ENCODE measurements around the gene SKAP1. TPM values are rescaled to one million over a fixed set of nuclear protein-coding genes. Genes with fewer than 3 reads are reported as not detected.
"Not testable (repeated sequence)": the region's sequence is repeated elsewhere in the genome, so short reads cannot be mapped to it uniquely, and the experiment has no call there.

The SKAP1 gene
- total RNA-seq, 6 donors from 2014 or later = 1.9 to 5.3 (median 3.9) TPM

DNA sequence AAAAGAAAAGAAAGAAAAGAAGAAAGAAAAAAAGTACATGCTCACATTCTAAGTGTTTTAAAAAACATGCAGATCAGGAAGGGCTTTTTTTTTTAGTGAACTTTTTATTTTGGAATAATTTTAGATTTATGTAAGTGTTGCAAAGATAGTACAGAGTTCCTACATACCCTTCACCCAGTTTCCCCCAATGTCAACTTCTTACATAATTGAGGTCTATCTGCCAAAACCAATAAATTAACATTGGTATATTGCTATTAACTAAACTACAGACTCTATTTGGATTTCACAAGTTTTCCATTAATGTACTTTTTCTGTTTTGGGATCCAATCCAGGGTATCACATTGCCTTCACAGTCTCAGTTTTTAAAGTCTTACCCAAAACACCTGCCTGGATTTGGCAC lies 81.7 kb downstream of the SKAP1 start:
- H3K9me3 ChIP-seq = no peaks in the 10 kb centered on the region
- DNase-seq = no peak
- no peak overlapping the region for H3K27ac ChIP-seq
- TF ChIP-seq, protein P1, sequence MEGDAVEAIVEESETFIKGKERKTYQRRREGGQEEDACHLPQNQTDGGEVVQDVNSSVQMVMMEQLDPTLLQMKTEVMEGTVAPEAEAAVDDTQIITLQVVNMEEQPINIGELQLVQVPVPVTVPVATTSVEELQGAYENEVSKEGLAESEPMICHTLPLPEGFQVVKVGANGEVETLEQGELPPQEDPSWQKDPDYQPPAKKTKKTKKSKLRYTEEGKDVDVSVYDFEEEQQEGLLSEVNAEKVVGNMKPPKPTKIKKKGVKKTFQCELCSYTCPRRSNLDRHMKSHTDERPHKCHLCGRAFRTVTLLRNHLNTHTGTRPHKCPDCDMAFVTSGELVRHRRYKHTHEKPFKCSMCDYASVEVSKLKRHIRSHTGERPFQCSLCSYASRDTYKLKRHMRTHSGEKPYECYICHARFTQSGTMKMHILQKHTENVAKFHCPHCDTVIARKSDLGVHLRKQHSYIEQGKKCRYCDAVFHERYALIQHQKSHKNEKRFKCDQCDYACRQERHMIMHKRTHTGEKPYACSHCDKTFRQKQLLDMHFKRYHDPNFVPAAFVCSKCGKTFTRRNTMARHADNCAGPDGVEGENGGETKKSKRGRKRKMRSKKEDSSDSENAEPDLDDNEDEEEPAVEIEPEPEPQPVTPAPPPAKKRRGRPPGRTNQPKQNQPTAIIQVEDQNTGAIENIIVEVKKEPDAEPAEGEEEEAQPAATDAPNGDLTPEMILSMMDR (IDR thresholded peaks at IDR 0.05) = no peak
- no peak for TF ChIP-seq POLR2AphosphoS5 (IDR thresholded peaks at IDR 0.05)
- TF ChIP-seq EP300 (IDR thresholded peaks at IDR 0.05) = no peak
- TF ChIP-seq POLR2A (IDR thresholded peaks at IDR 0.05) = no peak
- no peaks in the 10 kb centered on the region for H3K36me3 ChIP-seq
- no peaks in the 10 kb centered on the region for H3K4me1 ChIP-seq
- H3K4me3 ChIP-seq = no peak overlapping the region
- no peak for ATAC-seq (ENCODE audit: low FRiP score in 2 of 2)
- H3K27me3 ChIP-seq = no peaks in the 10 kb centered on the region

DNA sequence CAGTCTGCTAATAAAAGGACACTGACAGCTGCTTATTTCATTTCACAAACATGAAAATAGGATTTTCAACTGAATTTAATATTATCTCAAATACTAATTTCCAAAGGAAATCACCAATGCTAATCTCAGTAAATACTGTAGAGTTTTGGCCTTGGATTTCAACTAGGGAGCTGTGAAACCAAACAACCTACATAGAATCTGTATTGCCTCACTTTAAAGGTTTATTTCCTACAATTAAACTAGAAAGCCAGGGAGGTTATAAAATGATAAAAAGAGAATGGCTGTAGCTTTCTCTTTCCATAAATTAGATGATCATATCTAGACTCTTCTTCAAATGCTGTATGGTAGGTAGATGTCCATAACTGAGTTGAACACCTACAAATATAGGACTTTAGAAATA lies 82.8 kb downstream of the SKAP1 start:
- H3K27ac ChIP-seq = no peak overlapping the region
- TF ChIP-seq POLR2AphosphoS5 (IDR thresholded peaks at IDR 0.05) (no peak), EP300 (IDR thresholded peaks at IDR 0.05) (no peak), POLR2A (IDR thresholded peaks at IDR 0.05) (no peak)
- TF ChIP-seq, protein P1 (IDR thresholded peaks at IDR 0.05) = no peak
- no peaks in the 10 kb centered on the region for H3K36me3 ChIP-seq
- no peaks in the 10 kb centered on the region for H3K9me3 ChIP-seq
- H3K27me3 ChIP-seq = no peaks in the 10 kb centered on the region
- ATAC-seq (ENCODE audit: low FRiP score in 2 of 2) = no peak
- H3K4me3 ChIP-seq = no peak overlapping the region
- no peak for DNase-seq
- no peaks in the 10 kb centered on the region for H3K4me1 ChIP-seq

DNA sequence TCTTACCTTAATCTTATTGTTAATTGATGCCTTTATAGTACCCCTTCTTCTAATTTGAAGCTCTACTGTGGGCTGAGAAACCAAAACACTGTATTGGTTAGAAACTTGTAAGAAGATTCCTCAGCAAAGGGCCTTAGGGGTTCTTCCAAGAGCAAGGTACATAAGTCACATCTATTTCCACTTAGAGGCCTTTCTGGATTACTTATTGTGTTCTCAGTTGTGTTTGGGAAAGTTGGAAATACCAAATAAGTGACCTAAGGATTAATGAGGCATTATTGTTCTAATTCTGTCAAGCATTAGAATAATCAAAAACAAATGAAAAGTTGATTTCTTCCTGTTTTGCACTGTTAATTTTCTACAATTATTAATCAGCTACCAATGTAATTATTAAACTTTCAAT lies 85.8 kb downstream of the SKAP1 start:
- Histone ChIP-seq H3K27me3 (no peaks in the 10 kb centered on the region), H3K27ac (no peak overlapping the region), H3K4me3 (no peak overlapping the region), H3K9me3 (no peaks in the 10 kb centered on the region), H3K4me1 (no peaks in the 10 kb centered on the region), H3K36me3 (no peaks in the 10 kb centered on the region)
- ATAC-seq (ENCODE audit: low FRiP score in 2 of 2) (no peak), DNase-seq (no peak)
- TF ChIP-seq POLR2A (IDR thresholded peaks at IDR 0.05) (no peak), EP300 (IDR thresholded peaks at IDR 0.05) (no peak), POLR2AphosphoS5 (IDR thresholded peaks at IDR 0.05) (no peak)
- TF ChIP-seq, protein P1 (IDR thresholded peaks at IDR 0.05) = no peak

DNA sequence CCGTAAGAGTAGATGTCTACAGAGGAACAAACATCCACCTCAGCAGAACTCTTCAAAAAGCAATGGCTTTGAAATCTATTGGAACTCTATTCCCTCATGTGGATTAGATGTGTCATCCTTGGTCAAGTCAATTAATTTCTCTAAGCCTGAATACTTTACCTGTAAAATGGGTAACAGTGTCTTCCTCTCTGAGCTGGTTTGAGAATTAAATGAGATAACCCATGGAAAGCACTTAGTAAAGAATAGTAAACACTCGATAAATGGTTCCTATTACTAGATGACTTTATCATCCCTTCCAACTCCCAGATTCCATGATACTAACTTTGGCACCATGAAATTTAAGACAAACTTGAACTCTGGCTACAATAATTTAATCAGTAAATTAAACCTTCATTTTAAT lies 89.1 kb downstream of the SKAP1 start:
- Histone ChIP-seq H3K36me3 (no peaks in the 10 kb centered on the region), H3K4me3 (no peak overlapping the region), H3K4me1 (no peaks in the 10 kb centered on the region), H3K9me3 (no peaks in the 10 kb centered on the region), H3K27ac (no peak overlapping the region), H3K27me3 (no peaks in the 10 kb centered on the region)
- DNase-seq = no peak
- ATAC-seq (ENCODE audit: low FRiP score in 2 of 2) = no peak
- 87 to 96% methylated on average over 2 of the region's 2 CpGs for WGBS, 2 donors
- TF ChIP-seq POLR2A (IDR thresholded peaks at IDR 0.05) (no peak), POLR2AphosphoS5 (IDR thresholded peaks at IDR 0.05) (no peak), EP300 (IDR thresholded peaks at IDR 0.05) (no peak)
- TF ChIP-seq, protein P1 (IDR thresholded peaks at IDR 0.05) = no peak

DNA sequence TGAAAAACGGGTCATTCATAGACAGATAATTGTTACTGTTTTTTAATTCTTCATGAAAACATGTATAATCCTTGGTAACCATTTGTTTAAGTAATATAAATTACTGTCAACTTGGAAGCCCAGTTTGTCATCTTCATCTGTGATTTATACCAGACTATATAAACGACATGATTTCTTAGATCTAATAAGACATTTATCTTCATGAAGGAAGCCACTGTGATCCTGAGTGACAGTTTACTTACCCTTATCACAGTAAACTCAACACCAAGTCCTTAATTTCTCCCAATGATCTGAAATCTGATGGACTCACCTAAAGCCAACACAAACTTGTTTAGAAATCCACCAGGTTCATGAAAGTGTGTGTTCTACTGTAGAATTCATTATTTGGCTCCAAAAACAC lies 91.3 kb downstream of the SKAP1 start:
- Histone ChIP-seq H3K9me3 (no peaks in the 10 kb centered on the region), H3K4me3 (no peak overlapping the region), H3K27ac (no peak overlapping the region), H3K36me3 (no peaks in the 10 kb centered on the region), H3K4me1 (no peaks in the 10 kb centered on the region), H3K27me3 (no peaks in the 10 kb centered on the region)
- 39 to 40% methylated on average over 2 of the region's 2 CpGs for WGBS, 2 donors
- ATAC-seq (ENCODE audit: low FRiP score in 2 of 2) = no peak
- DNase-seq = no peak
- no peak for TF ChIP-seq POLR2AphosphoS5 (IDR thresholded peaks at IDR 0.05)
- TF ChIP-seq EP300 (IDR thresholded peaks at IDR 0.05) = no peak
- TF ChIP-seq POLR2A (IDR thresholded peaks at IDR 0.05) = no peak
- TF ChIP-seq, protein P1 (IDR thresholded peaks at IDR 0.05) = no peak

DNA sequence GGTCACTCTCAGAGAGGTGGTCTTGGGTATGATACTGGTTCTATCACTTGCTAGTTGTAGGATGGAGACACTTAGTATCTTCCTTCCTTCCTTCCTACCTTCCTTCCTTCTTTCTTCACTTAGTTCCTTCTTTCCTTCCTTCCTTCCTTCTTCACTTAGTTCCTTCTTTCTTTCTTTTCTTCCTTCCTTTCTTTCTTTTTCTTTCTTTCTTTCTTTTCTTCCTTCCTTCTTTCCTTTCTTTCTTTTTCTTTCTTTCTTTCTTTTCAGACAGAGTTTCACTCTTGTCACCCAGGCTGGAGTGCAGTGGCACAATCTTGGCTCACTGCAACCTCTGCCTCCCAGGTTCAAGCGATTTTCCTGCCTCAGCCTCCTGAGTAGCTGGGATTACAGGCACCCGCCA lies 92.1 kb downstream of the SKAP1 start:
- WGBS, 2 donors = 82 to 92% methylated on average over 2 of the region's 2 CpGs
- not testable (repeated sequence) for H3K4me1 ChIP-seq; H3K27me3 ChIP-seq; ATAC-seq (ENCODE audit: low FRiP score in 2 of 2); H3K36me3 ChIP-seq; DNase-seq; H3K4me3 ChIP-seq; H3K27ac ChIP-seq; H3K9me3 ChIP-seq

Measured in upper lobe of left lung (tissue), 6 donors.